Measurements from ENCODE around the gene TBL3.

TBL3 gene

GRCh38 chr16:2016407-2016922 lies 44.6 kb downstream of the TBL3 start:
- DNase-seq (ENCODE audit: low spot score), result peak; percentile 50

GRCh38 chr16:2019518-2019920 lies 47.7 kb downstream of the TBL3 start, which contains the start of gene NPW:
Gene NPW, plus strand, starts transcription at chr16:2019785.
- DNase-seq (ENCODE audit: low spot score), result peak; percentile 52

DNA sequence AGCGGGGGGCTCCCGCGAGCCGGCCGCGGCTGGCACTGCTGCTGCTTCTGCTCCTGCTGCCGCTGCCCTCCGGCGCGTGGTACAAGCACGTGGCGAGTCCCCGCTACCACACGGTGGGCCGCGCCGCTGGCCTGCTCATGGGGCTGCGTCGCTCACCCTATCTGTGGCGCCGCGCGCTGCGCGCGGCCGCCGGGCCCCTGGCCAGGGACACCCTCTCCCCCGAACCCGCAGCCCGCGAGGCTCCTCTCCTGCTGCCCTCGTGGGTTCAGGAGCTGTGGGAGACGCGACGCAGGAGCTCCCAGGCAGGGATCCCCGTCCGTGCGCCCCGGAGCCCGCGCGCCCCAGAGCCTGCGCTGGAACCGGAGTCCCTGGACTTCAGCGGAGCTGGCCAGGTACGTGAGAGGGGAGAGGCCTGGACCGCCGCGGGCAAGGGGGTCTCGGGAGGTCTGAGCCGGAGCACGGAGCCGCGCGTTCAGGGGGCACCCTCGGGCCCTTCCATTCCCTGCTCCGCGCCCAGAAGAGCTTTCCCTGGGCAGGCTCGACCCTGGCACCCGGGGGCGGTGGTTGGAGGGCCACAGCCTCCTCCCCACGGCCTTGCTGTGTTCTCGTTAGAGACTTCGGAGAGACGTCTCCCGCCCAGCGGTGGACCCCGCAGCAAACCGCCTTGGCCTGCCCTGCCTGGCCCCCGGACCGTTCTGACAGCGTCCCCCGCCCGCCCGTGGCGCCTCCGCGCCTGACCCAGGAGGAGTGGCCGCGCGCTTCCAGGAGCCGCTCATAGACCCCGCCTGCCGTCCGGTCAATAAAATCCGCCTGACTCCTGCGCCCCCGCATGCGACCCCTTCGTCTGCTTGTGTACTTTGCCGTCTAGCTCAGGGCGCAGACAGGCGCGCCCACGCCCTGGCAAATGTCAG lies 48.3 kb downstream of the TBL3 start:
- no peak for DNase-seq (ENCODE audit: low spot score)

GRCh38 chr16:2022723-2023091 lies 50.9 kb downstream of the TBL3 start:
- DNase-seq (ENCODE audit: low spot score), result peak; percentile 77

GRCh38 chr16:2023092-2024031 lies 51.5 kb downstream of the TBL3 start:
- DNase-seq (ENCODE audit: low spot score), result peak; percentile 97

DNA sequence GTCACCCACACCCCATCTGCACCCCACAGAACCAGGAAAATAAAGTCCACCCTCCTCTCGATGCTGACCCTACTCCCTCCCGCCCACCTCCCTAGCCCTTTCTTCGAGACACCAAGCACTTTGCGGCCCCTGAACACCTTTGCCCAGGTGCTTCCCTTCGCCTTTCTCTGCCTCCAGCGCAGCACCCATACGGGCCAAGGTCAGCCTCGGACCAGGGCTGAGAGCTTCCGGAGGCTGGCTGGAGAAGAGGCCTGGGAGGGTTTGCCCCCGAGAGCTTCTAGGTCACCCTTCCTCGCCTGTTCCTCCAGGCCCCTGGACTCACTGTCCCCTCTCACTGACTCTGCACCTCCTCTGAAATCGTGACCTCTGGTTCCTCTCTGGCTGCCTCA lies 52.2 kb downstream of the TBL3 start:
- DNase-seq (ENCODE audit: low spot score), result no peak

DNA sequence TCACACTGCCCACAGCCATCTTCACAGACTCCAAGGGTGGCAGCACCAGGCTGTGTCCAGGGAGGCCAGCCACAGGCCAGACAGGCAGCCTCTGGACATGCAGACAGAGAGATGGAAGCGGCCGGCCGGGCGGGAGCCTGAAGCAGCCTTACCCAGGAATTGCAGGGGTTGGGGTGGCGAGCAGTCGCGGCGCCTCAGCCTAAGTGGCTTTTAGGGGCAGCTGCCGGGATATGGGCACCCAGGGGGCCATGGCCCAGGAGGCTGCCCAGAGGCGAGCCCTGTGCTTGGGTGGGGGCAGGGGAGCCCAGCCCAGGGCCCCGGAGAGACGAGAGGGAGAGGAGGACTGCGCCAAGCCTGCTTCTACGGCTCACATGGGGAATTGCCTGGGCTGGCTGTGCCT lies 53.4 kb downstream of the TBL3 start:
- DNase-seq (ENCODE audit: low spot score), result no peak

GRCh38 chr16:2025878-2026460 lies 54.1 kb downstream of the TBL3 start:
- DNase-seq (ENCODE audit: low spot score), result no peak

GRCh38 chr16:2026461-2027023 lies 54.7 kb downstream of the TBL3 start, which contains the start of gene NHERF2:
Gene NHERF2, plus strand, starts transcription at chr16:2026902. Its CDS starts 104 bp downstream, at chr16:2027006.
- DNase-seq (ENCODE audit: low spot score), result peak; percentile 84

GRCh38 chr16:2027024-2028010 lies 55.5 kb downstream of the TBL3 start:
- no peak for DNase-seq (ENCODE audit: low spot score)

DNA sequence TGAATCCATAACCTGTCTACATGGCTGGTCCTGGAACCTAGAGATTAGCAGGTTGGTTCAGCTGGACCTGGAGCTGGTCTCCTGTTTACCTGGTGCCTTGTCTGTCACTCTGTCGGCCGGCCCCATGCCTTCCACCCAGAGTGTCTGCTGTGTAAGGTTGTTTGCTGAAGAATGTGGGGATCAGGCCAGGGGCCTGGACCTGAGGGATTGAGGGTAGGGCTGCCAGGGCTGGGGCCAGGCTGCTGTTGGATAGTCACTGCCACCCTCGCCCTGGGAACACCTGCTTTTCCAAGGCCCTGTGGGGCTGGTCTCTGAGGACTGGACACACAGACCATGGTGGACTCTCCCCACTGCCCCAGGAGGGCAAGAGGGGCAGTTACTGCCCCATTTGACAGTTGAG lies 56.3 kb downstream of the TBL3 start:
- no peak for DNase-seq (ENCODE audit: low spot score)

GRCh38 chr16:2028620-2029220 lies 56.9 kb downstream of the TBL3 start:
- DNase-seq (ENCODE audit: low spot score), result no peak

DNA sequence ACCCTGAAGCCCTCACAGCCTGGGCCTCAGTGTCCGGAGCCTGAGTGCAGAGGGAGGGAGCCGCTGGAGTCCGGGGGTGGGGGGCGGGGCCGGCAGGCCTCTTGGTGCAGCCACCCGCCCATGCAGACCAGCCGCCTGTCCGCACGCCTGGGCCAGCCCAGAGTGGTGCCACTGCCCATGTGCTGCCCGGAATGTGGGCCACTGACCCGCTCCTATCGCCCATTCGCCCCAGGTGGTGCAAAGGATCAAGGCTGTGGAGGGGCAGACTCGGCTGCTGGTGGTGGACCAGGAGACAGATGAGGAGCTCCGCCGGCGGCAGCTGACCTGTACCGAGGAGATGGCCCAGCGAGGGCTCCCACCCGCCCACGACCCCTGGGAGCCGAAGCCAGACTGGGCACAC lies 57.5 kb downstream of the TBL3 start:
- no peak for DNase-seq (ENCODE audit: low spot score)

DNA sequence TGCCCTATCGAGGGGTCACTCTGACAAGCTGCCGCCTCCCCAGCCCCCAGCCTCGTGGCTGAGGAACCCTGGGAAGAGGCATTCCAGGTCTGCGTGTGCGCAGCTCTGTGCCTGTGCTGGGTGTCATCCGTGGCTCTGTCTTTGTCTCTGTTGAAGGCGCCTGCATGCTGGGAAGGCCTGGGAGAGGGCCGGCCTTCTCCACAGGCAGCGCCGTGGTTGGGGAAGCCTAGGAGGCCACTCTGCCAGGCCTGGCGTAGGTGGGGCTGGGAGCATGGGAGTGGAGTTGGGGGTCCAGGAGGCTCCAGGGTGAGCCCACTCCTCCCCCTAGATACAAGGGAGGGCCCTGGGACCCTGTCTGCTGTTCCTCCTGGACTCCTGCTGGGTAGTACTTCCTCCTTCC lies 58.2 kb downstream of the TBL3 start:
- DNase-seq (ENCODE audit: low spot score), result no peak

GRCh38 chr16:2031081-2031577 lies 59.3 kb downstream of the TBL3 start:
- DNase-seq (ENCODE audit: low spot score), result no peak

All from iPS-NIHi11 (cell line).